NCI-H82 treated with DMSO at 0.1 percent for 48 hours (cell line): ENCODE results near the gene SPATA7.

Source experiments
- DNase-seq: peaks from one replicate; lab custom pipeline; 2025; ENCODE audit not compliant: unreplicated experiment; lab: John Stamatoyannopoulos, UW

SPATA7 gene

DNA sequence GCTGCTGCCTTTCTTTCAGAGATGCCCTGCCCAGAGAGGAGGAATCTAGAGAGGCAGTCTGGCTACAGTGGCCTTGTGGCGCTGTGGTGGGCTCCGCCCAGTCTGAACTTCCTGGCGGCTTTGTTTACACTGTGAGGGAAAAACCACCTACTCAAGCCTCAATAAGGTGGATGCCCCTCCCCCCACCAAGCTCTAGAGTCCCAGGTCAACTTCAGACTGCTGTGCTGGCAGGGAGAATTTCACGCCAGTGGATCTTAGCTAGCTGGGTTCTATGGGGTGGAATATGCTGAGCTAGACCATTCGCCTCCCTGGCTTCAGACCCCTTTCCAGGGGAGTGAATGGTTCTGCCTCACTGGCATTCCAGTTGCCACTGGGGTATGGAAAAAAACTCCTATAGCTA is 25.6 kb downstream of the SPATA7 start:
- no peak for DNase-seq

GRCh38 chr14:88417594-88417993 is 32.1 kb downstream of the SPATA7 start:
- no peak for DNase-seq

DNA sequence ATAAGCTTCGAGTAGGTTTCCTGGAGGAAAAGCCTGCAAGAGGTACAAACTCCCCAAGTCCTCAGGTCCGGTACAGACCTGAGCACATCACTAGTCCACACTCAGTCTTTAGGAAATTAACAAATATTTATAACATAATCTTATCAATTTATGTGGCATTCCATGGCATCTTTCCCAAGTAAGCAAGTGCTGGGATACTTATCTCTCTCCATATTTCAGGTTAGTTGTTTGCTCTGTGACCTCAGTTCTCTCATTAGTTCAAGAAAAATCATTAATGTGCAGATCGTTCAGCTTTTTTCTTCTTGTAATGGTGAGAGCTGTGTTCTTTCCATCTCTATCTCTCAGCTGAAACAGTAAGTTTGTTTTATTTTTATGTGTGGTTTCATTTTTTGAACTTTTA is 34.7 kb downstream of the SPATA7 start:
- no peak for DNase-seq

GRCh38 chr14:88421286-88421685 is 35.8 kb downstream of the SPATA7 start:
- no peak for DNase-seq

DNA sequence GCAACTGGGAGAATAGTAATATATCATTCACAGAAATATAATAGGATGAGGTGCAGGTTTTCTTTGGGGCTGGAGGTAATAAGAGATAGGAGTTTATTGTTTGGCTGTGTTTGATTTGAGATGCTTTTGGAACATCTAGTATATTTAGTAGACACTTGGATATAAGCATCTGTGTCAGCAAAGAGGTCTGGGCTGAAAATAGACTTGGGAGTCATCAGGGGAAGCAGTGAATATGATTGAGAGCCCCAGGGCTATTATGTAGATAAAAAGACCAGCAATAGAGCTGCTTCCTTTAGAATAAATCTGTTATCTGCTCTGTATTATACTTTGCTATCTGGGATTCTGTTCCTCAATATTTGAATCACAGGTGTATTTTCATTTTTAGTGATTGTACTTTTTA is 36.6 kb downstream of the SPATA7 start:
- no peak for DNase-seq

DNA sequence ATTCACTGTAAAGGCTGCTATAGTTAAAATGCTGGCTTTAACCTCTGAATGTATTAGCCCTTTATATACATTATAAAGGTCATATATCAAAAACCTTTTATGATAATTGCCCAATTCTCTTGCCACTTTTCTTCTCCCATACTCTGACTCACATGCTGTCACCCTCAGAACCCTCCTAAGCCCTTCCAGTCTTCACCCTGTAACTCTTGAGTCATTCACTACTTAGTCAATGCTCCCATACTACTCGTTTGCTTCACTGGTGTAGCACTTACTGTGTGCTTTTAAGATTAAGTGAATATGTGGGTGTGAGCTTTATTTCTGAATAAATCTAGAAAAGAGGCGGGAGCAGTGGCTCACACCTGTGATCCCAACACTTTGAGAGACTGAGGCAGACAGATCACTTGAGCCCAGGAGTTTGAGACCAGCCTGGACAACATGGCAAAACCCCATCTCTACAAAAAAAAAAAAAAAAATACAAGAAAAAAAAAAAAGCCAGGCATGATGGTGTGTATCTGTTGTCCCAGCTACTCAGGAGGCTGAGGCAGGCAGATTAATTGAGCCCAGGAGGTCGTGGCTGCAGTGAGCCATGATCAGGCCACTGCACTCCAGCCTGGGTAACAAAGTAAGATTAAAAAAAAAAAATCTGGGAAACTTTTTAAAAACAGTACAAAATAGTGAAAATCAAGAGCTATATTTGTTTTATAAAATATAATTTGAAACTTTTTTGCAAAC is 37.6 kb downstream of the SPATA7 start:
- no peak for DNase-seq

GRCh38 chr14:88424573-88424972 is 39.1 kb downstream of the SPATA7 start:
- DNase-seq, result no peak

GRCh38 chr14:88426271-88426670 is 40.8 kb downstream of the SPATA7 start:
- no peak for DNase-seq

GRCh38 chr14:88430976-88431375 is 45.5 kb downstream of the SPATA7 start:
- no peak for DNase-seq

GRCh38 chr14:88437658-88438057 is 52.2 kb downstream of the SPATA7 start:
- peak; percentile 52 for DNase-seq

GRCh38 chr14:88439088-88439487 is 53.6 kb downstream of the SPATA7 start:
- no peak for DNase-seq

- no peak for DNase-seq
These were observed 66.8 kb downstream of the SPATA7 start for GRCh38 chr14:88452231-88452630.

- DNase-seq, result no peak
These were observed 69.4 kb downstream of the SPATA7 start for GRCh38 chr14:88454886-88455285.

DNA sequence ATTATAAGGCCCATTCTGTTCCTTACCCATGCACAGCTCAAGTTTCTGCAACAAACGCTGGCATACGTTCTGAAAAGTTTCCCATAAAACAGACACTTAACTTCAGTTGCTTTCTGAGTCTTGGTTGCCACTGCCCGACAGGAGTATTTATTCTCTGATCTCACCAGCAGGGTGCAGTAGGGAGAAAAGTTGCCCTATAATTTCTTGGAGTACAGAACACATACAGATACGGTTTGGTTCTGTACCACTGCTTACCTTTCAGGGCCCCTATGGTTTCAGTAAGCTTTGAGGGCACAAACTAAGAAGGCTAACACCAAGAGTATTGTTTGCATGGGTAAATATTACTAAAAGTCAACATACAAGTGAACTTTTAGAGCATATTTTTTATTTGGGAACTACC is 77.9 kb downstream of the SPATA7 start:
- no peak for DNase-seq

DNA sequence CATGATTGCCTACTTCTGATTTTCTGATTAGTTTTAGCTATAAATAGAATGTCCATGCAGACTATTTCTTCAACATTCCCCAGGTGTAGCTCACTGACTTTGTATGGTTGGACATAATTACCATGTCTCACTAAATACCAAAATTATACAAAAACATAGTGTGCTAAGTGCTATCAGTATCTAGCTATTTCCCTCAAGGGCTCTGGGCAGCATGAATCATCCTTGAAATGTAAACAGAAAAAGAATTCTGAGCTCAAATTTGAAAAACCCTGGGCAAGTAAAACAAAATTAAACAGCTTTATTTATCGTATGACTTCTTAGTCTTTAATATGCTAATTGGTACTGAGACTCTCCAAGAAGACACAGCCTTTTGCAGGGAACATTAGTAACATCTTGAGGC is 82.9 kb downstream of the SPATA7 start:
- no peak for DNase-seq

DNA sequence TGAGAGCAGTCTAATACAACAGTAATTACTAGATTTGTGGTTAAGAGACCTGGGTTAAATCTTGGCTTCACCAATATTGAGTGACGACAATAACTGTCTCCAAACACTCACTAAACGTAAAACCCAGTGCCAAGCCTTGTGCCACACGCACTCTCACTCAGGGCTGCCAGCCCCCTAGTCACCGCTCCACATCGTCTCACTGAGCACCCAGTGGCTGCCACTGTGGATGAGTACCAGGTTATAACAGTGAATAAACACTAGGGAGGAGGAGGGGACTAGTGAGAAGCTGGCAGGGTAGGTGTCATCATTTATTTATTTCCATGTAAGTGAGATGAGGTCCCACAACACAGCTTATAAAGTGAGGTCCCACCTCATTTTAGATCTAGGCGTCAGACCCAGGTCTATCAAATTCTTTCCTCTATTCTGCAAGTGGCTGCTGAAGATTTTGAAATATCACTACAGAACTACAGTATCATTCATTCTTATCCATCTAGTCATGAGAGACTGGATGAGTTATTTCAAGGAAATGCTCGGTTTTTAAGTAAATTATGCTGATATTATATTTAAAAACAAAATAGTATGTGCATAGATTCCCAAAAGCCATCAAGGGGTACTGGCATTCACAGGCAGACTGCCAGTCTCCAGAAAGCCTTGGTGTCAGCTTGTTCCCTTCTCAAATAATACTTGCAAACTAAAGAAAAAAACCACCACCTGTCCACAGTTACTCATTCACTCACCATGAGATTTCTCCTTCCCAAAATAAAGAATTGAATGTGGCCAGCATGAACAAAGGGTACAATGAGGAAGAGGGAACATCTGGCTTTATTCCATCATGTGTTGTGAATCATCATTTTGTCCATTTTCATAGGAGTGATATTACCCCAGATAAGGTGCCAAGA is 85.3 kb downstream of the SPATA7 start:
- no peak for DNase-seq

DNA sequence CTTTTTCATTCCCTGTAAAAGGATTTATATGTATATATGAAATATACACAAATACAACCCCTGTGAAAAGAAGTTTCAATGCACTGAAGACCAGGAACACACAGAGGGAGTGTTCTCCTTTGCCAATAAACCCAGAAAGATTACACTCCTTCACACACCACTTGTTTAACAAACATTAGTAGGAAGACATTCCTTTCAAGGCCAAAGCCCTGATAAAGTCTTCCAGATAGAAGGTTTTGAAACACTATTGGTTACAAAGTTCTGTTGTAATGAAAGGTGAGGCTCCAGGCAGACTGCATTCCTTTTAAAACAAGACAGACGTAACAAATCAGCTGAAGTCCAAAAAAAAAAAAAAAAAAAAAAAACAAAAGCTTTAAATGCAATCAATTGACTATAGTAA is 88.3 kb downstream of the SPATA7 start:
- DNase-seq, result no peak

- DNase-seq, result no peak
These were observed 90.8 kb downstream of the SPATA7 start for GRCh38 chr14:88476214-88476774.

- DNase-seq, result no peak
These were observed 91.4 kb downstream of the SPATA7 start for GRCh38 chr14:88476825-88477224.

- DNase-seq, result no peak
These were observed 92.2 kb downstream of the SPATA7 start for GRCh38 chr14:88477513-88478250.

- no peak for DNase-seq
These were observed 93.5 kb downstream of the SPATA7 start for GRCh38 chr14:88478931-88479330.
